ENCODE measurements around the gene FBRS.
"Not testable (repeated sequence)": the region's sequence is repeated elsewhere in the genome, so short reads cannot be mapped to it uniquely, and the experiment has no call there.

FBRS gene

DNA sequence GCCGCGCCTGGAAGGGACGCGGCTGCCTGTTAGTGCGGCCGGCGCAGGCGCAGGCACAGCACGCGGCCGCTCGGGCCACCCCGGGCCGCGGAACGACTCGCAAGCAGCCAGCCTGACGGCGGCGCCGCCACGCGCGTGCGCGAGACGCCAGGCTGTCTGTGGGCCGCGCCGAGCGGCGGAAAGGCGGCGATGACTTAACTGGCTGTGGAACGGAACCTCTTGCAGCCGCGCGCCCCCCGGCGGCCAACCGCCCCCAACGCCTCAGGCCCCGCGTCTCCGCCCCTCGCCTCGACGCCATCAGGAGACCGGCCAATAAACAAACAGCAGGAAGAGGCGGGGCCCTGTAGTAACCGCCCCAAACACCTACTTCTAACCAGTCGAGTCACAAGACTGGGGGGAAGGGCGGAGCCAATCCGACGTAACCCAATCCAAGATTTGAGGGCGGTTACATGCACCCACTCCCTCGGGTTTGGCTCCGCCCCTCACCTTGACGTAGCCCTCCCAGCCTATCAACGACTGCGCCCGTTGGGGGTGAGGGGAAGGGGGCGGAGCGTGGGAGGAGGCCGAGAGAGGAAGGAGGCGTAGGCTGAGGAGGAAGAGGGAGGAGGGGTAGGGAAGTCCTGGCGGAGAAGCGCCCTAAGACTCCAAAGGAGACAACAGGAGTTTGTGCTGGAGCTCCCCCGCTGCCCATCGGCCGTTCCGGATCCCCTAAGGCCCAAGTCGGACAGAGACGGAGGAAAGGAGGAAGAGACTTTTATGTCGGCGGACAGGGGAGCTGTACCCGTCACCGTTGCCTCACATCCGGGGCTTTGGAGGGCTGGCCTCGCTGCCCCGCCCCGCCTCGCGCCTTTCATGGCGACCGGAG lies at the start of gene FBRS:
Gene FBRS, plus strand, starts transcription at position 566 of the 865 bp plus-strand sequence. CDS start 1,088 bp downstream, outside the sequence.
- DNase-seq (ENCODE audit: low read depth), result peak; percentile 97

DNA sequence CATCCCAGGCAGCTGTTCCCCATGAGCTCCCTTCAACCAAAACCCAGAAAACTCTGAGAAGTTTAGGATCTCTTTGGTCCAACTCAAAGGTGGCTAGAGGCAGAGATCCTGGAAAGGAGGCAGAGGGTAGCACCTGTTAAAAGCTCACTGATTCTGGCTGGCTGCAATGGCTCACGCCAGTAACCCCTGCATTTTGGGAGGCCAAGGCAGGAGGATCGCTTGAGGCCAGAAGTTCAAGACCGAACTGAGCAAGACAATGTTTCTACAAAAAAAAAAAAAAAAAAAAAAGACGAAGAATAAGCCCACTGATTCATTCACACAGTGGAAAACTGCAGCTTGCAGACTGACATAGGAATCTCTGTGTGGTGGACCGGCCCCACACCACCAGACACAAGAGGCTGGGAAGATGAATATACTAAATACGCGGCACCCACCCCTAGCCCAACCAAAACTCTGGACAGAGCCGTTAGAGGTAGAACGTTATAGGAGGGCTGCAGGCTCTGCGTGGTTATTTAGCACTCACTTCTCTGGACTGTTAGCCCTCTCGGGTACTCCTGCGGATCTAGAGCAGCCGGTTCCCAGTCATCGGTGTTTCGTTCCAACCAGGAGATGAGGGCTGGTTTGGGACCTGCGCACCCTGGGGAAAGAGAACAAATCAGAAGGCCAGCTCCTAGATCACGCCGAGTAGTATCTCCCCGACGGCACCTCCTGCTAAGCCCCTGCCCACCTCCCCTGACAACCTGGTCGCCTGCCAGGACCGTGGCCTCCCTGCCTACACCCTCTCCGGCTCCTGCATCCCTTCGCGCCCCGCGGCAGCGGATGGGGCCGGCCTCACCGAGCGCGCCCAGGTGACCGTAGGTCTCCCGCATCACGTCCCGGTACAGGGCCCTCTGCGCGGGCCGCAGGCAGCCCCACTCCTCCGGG lies 49.0 kb upstream of the FBRS start:
- DNase-seq (ENCODE audit: low read depth), result no peak

DNA sequence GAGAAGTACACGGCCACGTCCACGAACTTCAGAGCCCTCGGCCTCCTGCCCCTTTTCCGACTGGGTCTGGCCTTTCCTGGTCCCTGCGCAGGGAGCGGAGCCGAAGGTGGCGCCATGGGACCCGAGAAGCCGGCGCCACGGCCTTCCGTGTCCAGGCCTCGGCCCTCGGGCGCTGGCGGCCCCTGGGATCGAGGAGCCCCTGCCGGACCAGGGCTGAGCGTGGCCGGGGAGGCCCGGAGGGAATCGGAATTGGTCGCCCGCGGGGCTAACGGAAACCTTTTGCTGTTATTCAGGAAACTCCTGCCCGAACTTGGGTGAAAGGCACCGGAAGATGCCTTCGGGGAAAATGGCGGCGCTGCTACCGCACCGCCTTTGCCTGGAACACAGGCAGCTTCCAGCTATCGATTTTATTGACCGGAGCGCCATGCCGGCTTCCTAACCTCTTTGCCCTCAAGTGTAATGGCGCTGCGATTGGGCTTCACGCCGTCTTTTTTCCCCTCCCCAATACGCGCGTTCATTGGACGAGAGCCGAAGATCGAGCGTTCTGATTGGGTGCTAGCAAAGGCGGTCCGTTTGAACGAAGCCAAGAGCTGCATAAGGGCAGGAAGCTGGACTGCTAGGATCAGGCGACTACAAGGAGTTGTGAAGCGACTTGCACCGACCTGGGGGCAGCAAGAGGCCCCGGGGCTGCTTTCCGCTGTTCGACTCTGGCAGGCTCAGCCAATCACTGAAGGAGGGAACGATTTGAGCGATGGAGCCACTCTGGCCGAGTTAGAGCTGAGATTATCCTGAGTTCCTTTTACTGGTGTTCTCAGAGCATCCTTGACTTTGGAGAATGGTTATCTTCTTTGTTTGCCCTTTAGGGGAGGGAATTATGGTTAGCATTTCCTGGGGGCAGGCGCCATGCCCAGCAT lies 48.0 kb upstream of the FBRS start, which contains the start of gene ZNF689:
Gene ZNF689, minus strand, starts transcription at position 464 of the 914 bp plus-strand sequence. Its CDS starts 348 bp downstream, at position 116.
- peak; percentile 66 for DNase-seq (ENCODE audit: low read depth)

DNA sequence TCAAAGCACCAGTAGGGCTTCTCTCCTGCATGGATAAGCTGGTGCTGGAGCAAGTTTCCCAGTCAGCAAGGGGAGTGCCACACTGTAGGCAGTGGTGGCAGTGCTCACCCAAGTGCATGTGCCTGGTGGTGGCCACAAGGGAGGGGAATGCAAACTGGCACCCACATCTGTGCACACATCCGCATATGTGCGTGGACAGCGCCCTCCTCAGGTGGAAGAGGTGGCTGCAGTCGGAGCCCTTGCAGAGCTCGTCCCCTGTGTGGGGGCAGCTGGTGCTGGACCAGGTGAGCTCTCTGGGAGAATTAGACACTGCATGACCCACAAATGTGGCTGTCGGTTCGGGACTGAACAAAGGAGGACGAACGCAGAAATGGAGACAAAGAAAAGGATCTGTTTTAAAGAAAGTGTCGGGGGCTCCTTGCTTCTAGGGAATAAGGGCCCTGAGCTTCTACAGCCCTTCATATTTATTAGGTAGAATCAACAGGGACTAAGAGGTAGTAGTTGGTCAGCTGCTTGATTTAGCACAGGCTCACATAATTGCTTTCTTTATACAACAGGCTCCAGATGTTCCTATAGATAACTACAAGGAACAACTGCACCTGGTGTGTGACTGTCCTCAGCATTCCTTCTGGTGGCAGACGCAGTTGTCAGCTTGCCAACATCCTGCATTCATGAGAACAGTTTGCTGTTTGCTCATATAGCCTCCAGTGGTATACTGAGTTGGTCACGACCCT lies 42.7 kb upstream of the FBRS start:
- peak; percentile 52 for DNase-seq (ENCODE audit: low read depth)

DNA sequence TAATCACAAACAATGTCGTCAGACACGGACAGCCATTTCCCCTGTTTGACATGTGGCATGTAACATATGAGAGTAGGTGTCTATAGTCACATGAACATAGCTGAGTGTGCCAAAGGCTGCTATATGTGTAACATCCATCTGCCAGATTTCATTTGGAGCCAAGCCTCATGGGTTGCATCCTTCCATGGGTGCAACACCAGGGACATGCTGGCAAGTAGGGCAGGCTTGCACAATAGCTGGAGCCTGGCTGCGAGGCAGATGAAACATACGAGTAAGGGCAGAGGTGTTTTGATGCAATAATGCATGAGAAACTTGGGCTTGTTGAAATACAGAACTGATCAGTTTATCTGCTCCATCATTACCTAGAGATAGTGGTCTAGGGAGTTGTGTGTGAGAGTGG lies 39.0 kb upstream of the FBRS start:
- no peak for DNase-seq (ENCODE audit: low read depth)

DNA sequence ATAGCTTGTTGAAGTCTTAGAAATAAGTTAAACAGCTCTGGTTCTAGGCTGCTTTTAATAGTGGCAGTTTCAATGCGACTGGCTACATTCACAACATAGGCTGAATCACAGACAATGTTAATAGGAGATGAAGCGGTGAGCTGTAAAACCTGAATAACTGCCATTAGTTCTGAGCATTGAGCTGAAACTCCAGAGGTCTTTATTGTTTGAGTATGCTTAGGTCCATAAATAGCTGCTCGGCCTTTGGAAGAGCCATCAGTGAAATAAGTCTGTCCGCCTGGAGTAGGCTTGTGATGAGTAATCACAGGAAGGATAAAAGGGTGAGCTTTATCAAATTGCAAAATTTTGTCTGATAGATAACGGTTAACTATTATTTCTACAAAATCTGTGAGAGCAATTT lies 38.6 kb upstream of the FBRS start:
- no peak for DNase-seq (ENCODE audit: low read depth)

DNA sequence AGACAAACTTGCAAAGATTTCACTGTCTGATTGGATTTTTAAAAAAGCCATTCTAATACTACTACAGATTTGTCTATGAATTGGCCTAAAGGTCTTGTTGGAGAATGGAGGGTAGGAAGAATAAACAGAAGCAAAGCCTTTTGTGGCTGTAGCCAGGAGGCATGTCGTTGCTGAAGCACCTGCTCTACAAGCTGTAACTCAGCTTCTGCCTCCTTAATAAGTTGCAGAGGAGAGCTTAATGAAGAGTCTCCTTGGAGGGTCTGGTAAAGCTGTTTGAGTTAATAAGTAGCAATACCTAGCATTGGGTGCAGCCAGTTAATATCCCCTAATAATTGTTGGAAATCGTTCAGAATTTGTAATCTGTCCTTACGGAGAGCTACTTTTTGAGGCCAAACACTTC lies 38.1 kb upstream of the FBRS start:
- DNase-seq (ENCODE audit: low read depth), result no peak

DNA sequence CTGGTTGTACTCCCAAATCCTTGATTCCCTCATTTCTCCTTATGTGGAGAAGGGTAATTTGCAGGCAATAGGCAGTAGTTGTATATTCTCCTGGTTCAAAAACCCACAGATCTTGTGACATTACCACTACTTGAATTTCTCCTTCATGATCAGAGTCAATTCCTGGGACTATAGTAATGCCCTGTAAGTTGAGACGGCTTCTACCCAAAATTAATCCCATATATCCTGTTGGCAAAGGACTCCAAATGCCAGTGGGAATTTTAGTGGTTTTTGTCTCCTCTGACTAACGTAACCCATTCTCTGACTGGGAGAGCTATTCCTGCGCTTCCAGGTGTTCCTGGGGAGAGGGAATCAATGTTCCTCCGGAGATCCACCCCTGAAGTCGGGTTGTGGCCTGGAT lies 36.5 kb upstream of the FBRS start:
- DNase-seq (ENCODE audit: low read depth), result no peak

DNA sequence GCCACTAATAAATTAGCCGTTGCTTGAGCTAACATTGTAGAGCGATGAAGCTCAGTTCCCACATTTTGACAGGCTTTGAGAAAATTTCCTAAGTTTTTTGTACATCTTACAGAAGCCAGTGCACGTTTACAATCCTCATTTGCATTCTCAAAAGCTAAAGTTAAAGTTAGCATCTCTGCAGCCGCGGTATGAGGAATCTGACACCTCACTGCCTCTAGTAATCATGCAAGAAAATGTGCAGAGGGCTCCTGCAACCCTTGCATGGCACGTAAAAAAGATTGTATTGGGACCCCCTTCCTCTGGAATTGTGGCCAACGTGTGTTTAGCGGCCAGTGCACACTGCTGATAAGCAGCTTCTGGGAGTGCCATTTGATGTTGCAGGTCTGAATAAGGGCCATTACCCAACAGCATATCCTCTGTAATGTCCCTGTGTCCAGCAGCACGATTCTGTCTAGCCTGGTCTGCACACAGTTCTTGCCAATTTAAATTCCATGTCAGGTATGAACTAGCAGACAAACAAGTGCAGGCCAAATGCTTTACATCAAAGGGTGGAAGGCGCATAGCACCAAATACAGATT lies 35.7 kb upstream of the FBRS start:
- DNase-seq (ENCODE audit: low read depth), result no peak

DNA sequence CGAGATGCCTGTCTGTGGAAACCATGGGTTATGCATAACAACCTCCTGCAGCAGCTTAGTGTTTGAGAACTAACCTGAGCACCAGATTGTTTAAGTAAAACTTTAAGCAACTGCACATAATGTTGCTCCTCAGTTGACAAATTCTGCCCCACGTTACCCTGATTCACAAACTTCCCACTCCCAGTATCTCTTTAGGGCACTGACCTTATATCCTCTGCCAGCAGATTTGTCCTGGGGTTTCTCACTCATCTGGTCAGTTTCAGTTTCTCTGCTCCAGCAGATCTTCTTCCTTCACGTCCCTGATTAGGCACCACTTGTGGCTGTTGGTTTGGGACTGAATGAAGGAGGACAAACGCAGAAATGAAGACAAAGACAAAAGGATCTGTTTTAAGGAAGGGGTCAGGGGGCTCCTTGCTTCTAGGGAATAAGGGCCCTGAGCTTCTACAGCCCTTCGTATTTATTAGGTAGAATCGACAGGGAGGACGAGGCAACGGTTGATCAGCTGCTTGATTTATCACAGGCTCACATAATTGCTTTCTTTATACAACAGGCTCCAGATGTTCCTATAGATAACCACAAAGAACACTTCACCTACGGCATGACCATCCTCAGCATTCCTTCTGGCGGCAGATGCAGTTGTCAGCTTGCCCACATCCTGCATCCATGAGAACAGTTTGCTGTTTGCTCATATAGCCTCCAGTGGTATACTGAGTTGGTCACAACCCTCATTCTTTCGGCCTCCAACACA lies 34.5 kb upstream of the FBRS start:
- DNase-seq (ENCODE audit: low read depth), result no peak

DNA sequence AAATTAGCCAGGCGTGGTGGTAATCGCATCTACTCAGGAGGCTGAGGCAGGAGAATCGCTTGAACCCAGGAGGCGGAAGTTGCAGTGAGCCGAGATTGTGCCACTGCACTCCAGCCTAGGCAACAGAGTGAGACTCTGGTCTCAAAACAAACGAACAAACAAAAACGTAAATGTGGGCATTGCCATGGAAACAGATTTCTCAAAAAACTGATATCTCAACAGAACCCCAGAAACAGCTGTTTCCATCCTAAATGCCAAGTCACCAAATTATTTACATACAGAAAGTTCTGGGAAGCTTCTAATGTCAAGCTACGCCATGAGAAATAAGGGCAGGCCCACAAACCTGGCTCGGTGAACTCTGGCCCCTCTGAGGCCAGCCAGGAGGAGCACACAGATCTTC lies 32.0 kb upstream of the FBRS start:
- DNase-seq (ENCODE audit: low read depth), result no peak

DNA sequence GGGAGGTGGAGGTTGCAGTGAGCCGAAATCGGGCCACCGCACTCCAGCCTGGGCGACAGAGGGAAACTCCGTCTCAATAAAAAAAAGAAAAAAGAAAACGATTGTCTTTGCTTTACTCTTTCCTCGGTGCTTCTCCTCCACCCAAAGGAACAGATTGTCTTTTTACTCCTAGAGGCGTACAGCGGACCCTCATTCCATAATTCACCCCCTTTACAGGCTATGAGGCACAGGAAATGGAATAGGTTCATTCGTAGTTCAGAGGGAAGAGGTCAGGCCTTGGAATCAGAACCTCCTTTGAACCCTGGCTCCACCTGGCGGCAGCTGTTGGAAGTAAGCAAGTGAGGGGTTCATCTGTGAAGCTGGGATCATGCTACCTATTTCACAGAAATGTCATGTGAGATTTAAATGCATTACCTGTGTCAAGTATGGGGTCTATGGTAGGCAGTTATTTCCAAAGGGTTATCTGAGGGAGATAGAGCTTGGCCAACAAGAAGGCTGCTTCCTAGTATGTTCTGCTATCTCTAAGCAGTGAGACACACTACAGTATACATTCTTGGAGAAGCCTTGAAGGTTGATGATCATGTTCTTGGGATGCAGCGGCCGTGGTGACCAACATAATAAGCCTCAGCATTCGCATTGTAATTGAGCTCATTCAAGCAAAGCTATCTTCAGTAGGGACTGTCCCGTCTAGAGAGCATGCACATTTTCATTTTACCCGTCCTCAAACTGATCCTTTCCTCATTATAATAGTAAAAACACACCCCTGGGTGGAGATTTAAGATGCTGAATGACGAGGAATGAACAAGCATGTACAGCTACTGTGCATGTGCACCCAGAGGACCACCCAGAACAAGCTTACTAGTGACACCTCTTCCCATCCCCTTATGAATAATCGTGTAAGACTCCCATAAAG lies 29.3 kb upstream of the FBRS start:
- peak; percentile 75 for DNase-seq (ENCODE audit: low read depth)

DNA sequence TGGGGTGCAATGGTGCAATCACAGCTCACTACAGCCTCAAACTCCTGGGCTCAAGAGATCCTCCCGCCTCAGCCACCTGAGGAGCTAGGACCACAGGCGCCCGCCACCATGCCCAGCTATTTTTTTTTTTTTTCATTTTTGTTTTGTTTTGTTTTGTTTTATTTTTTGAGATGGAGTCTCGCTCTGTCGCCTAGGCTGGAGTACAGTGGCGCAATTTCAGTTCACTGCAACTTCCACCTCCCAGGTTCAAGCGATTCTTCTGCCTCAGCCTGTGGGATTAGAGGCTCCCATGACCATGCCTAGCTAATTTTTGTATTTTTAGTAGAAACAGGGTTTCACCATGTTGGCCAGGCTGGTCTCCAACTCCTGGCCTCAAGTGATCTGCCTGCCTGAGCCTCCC lies 25.8 kb upstream of the FBRS start:
- DNase-seq (ENCODE audit: low read depth), result not testable (repeated sequence)

DNA sequence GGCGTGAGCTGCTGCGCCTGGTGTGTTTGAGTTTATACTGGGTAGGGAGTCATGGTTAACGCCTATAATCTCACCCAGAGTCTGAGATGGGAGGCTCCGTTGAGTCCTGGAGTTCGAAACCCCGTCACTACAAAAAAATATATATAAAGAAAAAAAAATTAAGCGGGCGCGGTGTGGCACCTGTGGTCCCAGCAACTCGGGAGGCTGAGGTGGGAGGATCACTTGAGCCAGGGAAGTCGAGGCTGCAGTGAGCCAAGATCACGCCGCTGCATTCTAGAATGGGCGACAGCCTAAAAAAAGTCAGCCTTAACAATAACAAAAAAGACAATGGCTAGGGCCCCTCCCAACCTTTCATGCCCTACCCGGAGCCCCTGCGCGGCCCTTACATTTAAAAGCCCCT lies 24.7 kb upstream of the FBRS start:
- no peak for DNase-seq (ENCODE audit: low read depth)

DNA sequence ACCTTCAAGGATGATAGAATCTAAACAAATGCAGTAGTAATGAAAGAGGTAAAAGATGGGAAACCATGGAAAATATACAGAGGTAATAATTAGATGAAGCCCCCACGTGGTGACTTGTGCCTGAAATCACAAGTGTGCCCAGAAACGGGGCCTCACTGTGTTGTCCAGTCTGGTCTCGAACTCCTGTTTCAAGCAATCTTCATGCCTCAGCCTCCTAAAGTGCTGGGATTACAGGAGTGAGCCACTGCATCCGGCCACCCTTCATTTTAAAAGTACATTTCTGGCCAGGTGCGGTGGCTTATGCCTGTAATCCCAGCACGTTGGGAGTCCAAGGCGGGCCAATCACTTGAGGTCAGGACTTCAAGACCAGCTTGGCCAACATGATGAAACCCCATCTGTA lies 21.6 kb upstream of the FBRS start:
- DNase-seq (ENCODE audit: low read depth), result no peak

DNA sequence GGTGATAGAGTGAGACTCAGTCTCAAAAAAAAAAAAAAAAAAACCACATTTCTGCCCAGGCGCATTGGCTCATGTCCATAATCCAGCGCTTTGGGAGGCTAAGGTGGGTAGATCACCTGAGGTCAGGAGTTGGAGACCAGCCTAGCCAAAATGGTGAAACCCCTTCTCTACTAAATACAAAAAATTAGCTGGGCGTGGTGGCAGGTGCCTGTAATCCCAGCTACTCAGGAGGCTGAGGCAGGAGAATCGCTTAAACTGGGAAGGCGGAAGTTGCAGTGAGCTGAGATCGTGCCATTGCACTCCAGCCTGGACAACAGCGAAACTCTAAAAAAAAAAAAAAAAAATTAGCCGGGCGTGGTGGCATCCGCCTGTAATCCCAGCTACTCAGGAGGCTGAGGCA lies 21.1 kb upstream of the FBRS start:
- not testable (repeated sequence) for DNase-seq (ENCODE audit: low read depth)

DNA sequence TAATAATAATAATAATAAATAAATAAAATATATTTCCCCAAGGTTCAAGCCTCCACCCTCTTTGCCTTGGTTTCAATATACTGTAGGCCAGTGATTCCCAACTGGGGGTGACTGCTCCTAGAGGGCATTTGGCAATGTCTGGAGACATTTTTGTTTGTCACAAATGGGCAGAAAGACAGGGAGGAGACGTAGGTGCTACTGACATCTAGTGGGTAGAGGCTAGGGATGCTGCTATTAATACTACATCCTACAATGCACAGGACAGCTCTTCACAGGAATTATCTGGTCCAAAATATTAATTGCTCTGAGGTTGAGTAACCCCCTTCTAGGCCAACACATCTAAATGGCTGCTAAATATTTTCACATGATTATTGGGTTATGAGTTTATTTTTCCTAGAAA lies 20.3 kb upstream of the FBRS start:
- no peak for DNase-seq (ENCODE audit: low read depth)

DNA sequence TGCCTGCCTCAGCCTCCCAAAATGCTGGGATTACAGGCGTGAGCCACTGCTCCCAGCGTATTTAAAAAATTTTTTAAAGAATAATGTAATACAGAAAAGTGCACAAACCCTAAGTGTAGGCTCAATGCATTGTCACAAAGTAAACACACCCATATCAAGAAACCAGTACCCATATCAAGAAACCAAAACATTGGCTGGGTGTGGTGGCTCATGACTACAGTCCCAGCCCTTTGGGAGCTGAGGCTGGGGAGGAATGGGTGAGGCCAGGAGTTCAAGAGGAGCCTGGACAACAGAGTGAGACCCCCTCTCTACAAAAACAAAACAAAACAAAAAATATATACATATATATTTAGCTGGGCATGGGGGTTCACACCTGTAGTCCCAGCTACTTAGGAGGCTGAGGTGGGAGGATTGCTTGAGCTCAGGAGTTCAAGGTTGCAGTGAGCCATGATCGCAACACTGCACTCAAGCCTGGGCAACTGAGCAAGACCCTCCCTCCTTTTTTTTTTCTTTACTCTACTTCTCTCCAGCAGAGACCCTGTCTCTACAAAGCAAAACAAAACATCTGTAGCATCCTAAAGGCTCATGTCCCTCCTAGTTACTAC lies 16.8 kb upstream of the FBRS start:
- no peak for DNase-seq (ENCODE audit: low read depth)
